Ecto neural progenitor cell (in vitro differentiated cells): ENCODE data around the gene KRTAP4-2.
"Not testable (repeated sequence)": the region's sequence is repeated elsewhere in the genome, so short reads cannot be mapped to it uniquely, and the experiment has no call there.

Experiments used
- DNase-seq: peaks from one replicate; pipeline ENCODE4 v3.0.0-alpha.2; 2018; ENCODE audit warnings: low spot score

Gene KRTAP4-2

DNA sequence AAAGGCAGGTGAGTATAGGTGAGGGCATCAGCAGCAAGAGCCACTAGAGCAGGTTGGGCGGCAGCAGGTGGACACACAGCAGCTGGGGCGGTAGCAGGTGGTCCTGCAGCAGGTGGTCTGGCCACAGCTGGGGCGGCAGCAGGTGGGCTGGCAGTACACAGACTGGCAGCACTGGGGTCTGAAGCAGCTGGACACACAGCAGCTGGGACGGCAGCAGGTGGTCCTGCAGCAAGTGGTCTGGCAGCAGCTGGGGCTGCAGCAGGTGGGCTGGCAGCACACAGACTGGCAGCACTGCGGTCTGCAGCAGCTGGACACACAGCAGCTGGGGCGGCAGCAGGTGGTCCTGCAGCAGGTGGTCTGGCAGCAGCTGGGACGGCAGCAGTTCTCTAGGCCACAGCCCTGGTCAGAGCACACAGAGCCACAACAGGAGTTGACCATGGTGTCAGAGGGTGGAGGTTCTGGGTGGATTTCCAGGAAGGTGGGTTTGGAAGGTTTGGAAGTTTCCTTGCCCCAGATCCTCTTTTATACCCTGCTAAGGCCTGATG lies at the start of gene KRTAP4-2:
Gene KRTAP4-2, minus strand, starts transcription at position 495 of the 545 bp plus-strand sequence. Its CDS starts 57 bp downstream, at position 438.
- no peak for DNase-seq

DNA sequence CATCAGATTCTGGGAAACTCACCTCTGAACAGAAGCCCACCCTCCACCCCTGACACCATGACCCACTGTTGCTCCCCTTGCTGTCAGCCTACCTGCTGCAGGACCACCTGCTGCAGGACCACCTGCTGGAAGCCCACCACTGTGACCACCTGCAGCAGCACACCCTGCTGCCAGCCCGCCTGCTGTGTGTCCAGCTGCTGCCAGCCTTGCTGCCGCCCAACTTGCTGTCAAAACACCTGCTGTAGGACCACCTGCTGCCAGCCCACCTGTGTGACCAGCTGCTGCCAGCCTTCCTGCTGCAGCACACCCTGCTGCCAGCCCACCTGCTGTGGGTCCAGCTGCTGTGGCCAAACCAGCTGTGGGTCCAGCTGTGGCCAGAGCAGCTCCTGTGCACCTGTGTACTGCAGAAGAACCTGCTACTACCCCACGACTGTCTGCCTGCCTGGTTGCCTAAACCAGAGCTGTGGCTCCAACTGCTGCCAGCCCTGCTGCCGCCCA lies 48.6 kb upstream of the KRTAP4-2 start, which contains the start of gene KRTAP9-2:
Gene KRTAP9-2, plus strand, starts transcription at position 51 of the 498 bp plus-strand sequence. Its CDS starts 7 bp downstream, at position 58.
- DNase-seq: not testable (repeated sequence)

DNA sequence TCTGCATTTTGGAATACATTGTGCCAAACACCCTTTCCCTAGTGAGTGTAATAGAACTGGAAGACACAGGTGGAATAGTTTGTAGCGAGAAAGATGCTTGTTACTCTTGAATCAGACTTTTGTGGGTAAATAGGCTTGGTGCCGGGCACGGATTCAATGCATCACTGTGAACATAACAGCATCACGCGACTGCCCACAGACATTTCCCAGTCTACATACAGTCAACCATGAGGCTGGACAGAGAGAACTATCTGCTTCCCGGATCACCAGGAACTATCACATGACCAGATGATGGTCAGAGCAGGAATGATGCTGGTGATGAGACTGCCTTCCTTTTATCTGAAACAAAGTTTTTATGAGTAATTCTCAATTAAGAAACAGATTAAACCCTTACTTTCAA lies 48.0 kb upstream of the KRTAP4-2 start:
- DNase-seq: no peak

DNA sequence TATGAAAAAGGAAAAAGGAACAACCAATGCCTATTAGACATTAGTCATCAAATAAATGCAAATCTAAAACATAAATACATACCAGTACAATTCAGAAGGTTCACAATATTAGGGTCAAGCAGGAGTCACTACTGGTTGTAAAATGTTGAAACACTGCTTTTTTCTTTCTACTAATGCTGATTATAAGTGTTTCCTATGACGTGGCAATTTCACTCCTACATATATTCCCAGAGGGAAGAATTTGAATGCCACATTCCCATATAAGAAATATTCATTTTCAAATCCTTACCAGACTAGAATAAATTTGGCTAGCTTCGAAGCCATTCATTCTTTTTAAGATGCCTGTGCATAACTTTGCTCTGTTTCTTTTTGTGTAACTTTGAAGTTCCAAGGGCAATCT lies 45.8 kb upstream of the KRTAP4-2 start:
- no peak for DNase-seq

GRCh38 chr17:41215681-41216080 lies 37.7 kb upstream of the KRTAP4-2 start:
- DNase-seq: no peak

GRCh38 chr17:41212524-41213169 lies 34.6 kb upstream of the KRTAP4-2 start:
- DNase-seq: no peak

GRCh38 chr17:41211845-41212466 lies 33.9 kb upstream of the KRTAP4-2 start:
- no peak for DNase-seq

DNA sequence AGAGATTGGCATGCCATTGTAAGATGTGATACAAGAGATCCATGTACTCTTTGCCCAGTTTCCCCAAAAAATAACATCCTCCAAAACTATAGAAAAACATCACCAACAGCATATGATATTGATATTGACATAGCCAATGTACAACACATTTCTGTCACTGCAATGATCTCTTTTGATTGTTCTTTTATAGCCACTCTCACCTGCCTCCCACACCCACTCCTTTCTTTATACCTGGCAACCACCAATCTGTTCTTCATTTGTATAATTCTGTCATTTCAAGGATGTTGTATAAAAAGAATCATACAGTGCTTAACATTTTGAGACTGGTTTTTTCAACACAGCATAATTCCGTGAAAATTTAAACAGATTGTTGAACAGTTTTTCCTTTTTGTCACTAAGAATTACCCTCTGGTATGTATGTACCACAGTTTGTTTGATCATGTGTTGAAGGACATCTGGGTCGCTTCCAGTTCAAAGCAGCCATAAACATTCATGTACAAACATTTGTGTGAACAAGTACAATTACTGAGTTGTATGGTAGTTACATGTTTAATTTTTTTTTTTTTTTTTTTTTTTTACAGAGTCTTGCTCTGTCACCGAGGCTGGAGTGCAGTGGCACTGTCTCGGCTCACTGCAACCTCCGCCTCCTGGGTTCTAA lies 21.5 kb upstream of the KRTAP4-2 start:
- no peak for DNase-seq

GRCh38 chr17:41196068-41196467 lies 18.0 kb upstream of the KRTAP4-2 start:
- DNase-seq: no peak

DNA sequence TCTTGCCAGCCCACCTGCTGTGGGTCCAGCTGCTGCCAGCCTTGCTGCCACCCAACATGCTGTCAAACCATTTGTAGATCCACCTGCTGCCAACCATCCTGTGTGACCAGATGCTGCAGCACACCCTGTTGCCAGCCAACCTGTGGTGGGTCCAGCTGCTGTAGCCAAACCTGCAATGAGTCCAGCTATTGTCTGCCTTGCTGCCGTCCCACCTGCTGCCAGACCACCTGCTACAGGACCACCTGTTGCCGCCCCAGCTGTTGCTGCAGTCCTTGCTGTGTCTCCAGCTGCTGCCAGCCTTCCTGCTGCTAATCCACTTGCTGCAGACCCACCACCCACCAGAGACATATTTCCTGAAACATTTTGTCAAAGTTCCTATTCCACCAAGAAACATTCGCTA lies 12.3 kb upstream of the KRTAP4-2 start:
- no peak for DNase-seq

DNA sequence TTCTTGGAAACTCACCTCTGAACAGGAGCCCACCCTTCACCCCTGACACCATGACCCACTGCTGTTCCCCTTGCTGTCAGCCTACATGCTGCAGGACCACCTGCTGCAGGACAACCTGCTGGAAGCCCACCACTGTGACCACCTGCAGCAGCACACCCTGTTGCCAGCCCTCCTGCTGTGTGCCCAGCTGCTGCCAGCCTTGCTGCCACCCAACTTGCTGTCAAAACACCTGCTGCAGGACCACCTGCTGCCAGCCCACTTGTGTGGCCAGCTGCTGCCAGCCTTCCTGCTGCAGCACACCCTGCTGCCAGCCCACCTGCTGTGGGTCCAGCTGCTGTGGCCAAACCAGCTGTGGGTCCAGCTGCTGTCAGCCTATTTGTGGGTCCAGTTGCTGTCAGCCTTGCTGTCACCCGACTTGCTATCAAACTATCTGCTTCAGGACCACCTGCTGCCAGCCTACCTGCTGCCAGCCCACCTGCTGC lies 11.9 kb upstream of the KRTAP4-2 start, which contains the start of gene KRTAP9-1:
Gene KRTAP9-1, plus strand, starts transcription at position 51 of the 482 bp plus-strand sequence. Its CDS starts 0 bp downstream, at position 51.
- not testable (repeated sequence) for DNase-seq

DNA sequence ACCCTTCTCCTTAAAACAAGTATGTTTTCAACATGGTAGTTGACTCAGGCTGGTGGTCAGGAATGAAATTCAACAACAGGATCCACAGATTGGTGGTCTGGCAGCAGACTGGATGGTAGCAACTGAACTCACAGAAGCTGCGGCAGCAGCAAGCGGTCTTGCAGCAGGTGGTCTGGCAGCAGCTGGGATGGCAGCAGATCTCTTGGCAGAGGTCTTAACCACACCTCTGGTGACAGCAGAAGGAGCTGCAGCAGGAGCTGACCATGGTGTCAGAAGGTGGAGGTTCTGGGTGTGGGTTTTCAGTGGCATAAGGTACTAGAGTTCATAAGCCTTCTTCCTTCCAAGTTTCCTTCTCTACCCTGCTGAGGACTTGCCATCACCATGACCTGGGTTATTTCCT lies 8.9 kb upstream of the KRTAP4-2 start:
- no peak for DNase-seq

GRCh38 chr17:41185001-41185400 lies 7.0 kb upstream of the KRTAP4-2 start:
- DNase-seq: no peak

GRCh38 chr17:41184480-41184961 lies 6.5 kb upstream of the KRTAP4-2 start, which contains the start of gene KRTAP4-1:
KRTAP4-1 (minus strand) TSS chr17:41184911; CDS start chr17:41184854, 57 bp downstream.
- no peak for DNase-seq

DNA sequence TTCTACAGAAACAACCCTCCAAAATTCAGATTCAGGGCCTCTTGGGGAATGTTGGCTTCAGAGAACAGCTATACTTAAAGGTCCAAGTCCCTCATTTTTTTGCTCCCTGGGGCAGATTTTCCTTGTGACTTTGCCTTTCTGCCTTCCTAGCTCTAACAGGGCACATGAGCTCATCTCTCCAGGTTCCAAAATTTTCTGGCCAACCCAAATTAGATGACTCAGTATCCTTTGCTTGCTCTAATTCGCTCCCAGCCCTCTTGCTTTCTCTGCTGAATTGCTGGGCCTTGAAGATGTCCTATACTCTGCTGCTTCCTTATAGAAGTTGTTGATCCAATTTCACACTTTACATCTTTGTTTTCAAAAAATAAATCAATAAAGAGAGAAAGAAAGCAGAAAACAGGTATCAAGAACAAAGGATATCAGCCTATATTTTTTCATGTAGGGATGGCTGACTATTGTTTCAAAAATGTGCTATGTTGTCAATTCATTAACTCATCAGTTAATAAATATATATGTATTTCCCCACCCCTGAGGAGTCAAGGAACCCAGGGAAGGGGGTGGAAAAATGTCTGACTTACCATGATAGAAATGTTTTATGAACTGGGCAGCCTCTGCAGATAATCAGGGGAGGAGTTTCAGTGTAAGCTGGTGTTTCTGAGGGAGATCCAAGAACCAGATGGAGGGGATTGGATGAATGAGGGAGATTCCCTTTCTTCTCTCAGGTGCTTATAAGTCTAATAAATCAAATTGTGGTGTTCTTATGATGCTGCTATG lies 1.0 kb upstream of the KRTAP4-2 start:
- no peak for DNase-seq

DNA sequence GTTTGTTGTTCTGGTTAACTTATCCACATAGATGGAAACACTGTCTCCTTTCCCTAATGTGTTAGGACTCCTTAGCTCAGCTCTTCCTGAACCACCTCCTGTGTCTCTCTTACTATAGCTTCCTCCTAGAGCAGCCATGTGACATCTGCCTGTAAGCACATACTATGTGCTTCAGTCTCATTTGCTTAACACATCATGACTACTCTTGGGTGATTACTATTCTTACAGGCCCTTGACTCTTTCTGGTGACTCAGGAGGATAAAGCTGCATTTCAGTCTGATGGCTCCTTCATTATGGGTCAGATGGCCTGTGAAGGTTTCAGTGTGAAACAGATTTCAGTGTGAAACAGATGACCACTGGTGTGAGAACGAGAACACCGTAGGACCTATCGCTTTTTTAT lies 320 bp upstream of the KRTAP4-2 start:
- DNase-seq: no peak

DNA sequence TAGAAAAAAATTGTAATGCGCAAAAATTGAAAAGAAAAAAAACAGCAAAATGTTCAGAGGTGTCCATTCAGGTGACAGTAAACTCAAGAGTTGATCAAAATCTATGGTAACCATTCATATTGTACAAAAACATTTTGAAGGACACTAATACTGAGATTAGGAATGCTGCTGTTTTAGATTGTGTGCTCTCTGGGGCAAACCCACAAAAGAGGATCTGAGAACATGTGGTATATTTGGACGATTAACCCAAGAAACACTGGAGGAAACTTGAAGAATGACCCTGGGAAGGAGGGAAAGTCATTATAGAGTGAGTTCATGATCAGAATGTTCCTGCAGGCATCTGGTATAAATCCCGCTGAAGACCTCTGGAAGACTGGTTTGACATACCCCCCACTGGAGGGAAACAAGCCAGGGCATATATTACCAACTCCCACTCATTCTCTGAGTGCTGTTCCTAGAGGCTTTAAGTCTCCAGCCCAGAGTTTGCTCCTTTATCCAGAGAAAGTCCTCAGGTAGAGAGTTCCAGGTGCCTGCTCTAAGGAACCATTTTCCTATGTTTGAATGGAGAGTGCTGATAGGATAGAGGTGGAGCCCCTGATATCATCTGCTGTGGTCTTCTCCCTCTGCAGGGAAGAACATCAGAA lies 1.2 kb downstream of the KRTAP4-2 start:
- no peak for DNase-seq

GRCh38 chr17:41171886-41172285 lies 6.1 kb downstream of the KRTAP4-2 start:
- DNase-seq: no peak

DNA sequence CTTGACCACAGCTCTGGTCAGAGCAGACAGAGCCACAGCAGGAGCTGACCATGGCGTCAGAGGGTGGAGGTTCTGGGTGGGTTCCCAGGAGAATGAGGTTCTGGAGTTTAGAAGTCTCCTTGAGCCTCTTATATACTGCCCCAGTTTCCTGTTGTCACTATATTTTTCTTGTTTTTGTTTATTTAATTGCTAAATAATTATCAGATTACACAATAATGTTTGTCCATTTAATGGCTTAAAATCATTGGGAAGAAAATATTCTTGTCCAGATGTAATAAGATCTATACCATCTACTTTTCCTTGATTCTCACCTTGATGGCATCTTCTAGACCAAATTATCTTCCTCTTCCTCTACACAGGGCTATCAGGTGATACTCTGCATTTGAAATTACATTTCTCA lies 9.9 kb downstream of the KRTAP4-2 start, which contains the start of gene KRTAP4-3:
Gene KRTAP4-3, minus strand, starts transcription at position 101 of the 400 bp plus-strand sequence. Its CDS starts 49 bp downstream, at position 52.
- no peak for DNase-seq

- no peak for DNase-seq
These were observed 10.5 kb downstream of the KRTAP4-2 start for GRCh38 chr17:41167561-41167960.

GRCh38 chr17:41163828-41164227 lies 14.2 kb downstream of the KRTAP4-2 start:
- DNase-seq: no peak
